NCI-H526 (cell line): Measurements from ENCODE around the gene AMDHD2.
A peak's percentile ranks its signal among the peaks of the same experiment; 100 is the strongest.
"Not testable (repeated sequence)": the region's sequence is repeated elsewhere in the genome, so short reads cannot be mapped to it uniquely, and the experiment has no call there.

Source experiments
- DNase-seq, 2 experiments: peaks; one replicate each; lab custom pipeline; 2025; lab: John Stamatoyannopoulos, UW

Gene AMDHD2, protein sequence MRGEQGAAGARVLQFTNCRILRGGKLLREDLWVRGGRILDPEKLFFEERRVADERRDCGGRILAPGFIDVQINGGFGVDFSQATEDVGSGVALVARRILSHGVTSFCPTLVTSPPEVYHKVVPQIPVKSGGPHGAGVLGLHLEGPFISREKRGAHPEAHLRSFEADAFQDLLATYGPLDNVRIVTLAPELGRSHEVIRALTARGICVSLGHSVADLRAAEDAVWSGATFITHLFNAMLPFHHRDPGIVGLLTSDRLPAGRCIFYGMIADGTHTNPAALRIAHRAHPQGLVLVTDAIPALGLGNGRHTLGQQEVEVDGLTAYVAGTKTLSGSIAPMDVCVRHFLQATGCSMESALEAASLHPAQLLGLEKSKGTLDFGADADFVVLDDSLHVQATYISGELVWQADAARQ

DNA sequence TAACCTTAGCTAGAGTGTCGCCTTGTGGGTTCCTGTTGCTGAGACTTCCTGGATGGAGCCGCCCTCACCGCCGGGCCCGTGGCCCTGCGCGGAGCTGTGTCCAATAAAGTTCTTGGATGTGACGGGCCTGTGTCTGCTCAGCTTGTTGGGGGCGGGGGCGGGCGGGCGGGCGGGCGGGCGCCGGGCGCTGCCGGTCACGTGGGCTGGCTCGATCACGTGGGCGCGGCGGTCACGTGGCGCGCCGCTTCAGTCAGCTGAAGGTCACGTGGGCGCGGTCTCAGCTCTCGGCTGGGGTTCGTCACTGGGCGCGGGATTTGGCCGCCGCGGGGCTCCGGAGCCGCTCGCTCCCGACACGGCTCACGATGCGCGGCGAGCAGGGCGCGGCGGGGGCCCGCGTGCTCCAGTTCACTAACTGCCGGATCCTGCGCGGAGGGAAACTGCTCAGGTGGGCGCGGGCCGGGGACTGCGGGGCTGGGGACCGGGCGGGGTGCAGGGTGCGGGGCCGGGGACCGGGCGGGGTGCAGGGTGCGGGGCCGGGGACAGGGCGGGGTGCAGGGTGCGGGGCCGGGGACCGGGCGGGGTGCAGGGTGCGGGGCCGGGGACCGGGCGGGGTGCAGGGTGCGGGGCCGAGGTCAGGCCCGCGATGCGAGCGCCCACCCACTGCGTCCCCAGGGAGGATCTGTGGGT, at the start of gene AMDHD2:
Gene AMDHD2 (plus strand): TSS at position 275 of the 687 bp plus-strand sequence. CDS start 88 bp downstream, at position 363.
- peak; percentile 65 to 84 for DNase-seq

DNA sequence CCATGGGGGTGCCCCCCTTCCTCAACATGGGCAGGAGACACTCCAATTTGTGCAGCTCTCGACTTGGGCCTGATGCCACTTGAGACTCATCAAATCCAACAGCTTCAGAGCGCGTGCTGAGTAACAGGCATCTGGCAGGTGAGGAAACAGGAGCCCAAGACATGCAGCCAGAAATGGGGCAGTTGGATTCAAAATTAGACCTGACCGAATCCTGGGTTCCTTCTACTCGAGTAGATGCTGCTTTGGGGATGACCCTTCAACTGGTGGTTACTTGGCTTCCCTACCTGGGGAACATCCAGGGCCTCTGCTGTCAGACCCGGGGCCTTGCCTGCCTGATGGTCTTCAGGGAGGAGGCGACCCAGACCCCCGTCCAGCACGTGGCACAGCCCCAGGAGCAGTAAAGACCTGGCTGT, 49.6 kb upstream of the AMDHD2 start:
- DNase-seq = no peak

DNA sequence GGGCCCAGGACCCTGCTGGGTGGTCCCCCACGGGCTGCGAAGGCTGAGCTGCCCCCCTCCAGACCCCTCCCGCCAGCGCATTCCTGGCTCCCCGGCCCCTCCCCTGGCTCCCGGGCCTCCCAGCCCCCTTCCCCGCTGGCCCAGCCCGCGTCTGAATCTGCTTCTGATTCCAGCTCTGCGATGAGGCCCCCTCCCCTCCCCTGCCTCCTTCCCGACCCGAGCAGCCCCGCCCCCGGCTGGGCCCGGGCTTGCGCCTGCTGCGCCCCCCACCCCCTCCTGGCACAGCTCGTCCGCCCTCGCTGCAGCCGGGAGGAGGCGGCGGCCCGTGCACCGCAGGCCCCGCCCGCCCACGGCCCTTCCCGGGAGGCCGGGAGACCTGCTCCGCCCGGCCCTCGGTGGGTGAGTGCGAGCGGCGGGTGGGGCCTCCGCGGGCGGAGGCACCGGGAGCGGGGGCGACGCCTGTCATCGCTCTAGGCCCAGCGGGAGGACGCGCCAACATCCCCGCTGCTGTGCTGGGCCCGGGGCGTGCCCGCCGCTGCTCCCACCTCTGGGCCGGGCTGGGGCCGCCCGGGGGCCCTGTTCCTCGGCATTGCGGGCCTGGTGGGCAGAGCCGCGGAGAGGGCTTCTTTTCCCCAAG, 49.0 kb upstream of the AMDHD2 start, which contains the start of gene NTN3:
Gene NTN3 (plus strand): TSS at position 282 of the 637 bp plus-strand sequence. CDS start 405 bp downstream, outside the sequence.
- DNase-seq = peak; percentile 49 to 91

DNA sequence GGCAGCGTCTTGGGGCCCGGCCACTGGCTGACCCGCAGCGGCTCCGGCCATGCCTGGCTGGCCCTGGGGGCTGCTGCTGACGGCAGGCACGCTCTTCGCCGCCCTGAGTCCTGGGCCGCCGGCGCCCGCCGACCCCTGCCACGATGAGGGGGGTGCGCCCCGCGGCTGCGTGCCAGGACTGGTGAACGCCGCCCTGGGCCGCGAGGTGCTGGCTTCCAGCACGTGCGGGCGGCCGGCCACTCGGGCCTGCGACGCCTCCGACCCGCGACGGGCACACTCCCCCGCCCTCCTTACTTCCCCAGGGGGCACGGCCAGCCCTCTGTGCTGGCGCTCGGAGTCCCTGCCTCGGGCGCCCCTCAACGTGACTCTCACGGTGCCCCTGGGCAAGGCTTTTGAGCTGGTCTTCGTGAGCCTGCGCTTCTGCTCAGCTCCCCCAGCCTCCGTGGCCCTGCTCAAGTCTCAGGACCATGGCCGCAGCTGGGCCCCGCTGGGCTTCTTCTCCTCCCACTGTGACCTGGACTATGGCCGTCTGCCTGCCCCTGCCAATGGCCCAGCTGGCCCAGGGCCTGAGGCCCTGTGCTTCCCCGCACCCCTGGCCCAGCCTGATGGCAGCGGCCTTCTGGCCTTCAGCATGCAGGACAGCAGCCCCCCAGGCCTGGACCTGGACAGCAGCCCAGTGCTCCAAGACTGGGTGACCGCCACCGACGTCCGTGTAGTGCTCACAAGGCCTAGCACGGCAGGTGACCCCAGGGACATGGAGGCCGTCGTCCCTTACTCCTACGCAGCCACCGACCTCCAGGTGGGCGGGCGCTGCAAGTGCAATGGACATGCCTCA, 48.3 kb upstream of the AMDHD2 start:
- DNase-seq = no peak

DNA sequence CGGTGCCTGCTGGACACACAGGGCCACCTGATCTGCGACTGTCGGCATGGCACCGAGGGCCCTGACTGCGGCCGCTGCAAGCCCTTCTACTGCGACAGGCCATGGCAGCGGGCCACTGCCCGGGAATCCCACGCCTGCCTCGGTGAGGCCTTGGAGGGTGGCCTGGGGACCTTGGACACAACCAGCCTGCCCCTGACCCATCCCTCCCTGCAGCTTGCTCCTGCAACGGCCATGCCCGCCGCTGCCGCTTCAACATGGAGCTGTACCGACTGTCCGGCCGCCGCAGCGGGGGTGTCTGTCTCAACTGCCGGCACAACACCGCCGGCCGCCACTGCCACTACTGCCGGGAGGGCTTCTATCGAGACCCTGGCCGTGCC, 47.7 kb upstream of the AMDHD2 start:
- no peak for DNase-seq

DNA sequence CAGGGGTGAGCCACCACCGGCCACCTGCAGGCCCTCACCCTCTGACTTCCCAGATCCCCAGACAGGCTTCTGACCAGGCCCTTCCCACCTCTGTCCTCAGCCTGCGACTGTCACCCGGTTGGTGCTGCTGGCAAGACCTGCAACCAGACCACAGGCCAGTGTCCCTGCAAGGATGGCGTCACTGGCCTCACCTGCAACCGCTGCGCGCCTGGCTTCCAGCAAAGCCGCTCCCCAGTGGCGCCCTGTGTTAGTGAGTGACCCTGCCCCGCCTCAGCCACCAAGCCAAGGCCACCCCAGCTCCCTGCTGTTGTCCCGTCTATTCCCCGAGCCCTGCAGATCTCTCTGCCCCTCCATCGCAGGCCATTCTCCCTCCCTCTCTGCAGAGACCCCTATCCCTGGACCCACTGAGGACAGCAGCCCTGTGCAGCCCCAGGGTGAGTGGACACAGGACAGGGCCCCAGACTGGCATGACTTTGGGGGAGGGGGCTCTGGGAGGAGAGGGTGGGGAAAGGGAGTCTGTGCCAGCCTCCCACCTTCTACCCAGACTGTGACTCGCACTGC, 47.2 kb upstream of the AMDHD2 start:
- DNase-seq = no peak

DNA sequence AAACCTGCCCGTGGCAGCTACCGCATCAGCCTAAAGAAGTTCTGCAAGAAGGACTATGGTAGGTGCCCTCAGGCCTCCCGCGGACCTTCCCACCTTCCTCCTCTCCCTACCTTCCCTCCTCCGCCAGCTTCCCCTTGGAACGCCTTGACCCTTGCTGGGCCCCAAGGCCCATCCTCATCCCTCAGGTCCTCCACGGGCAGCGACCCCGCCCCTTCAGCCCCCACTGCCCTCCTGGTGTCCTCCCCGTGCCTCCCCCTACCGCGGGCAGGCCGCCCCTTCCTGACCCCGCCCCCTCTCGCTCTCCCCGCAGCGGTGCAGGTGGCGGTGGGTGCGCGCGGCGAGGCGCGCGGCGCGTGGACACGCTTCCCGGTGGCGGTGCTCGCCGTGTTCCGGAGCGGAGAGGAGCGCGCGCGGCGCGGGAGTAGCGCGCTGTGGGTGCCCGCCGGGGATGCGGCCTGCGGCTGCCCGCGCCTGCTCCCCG, 46.7 kb upstream of the AMDHD2 start:
- peak in 1 of 2 experiments; percentile 78 for DNase-seq

DNA sequence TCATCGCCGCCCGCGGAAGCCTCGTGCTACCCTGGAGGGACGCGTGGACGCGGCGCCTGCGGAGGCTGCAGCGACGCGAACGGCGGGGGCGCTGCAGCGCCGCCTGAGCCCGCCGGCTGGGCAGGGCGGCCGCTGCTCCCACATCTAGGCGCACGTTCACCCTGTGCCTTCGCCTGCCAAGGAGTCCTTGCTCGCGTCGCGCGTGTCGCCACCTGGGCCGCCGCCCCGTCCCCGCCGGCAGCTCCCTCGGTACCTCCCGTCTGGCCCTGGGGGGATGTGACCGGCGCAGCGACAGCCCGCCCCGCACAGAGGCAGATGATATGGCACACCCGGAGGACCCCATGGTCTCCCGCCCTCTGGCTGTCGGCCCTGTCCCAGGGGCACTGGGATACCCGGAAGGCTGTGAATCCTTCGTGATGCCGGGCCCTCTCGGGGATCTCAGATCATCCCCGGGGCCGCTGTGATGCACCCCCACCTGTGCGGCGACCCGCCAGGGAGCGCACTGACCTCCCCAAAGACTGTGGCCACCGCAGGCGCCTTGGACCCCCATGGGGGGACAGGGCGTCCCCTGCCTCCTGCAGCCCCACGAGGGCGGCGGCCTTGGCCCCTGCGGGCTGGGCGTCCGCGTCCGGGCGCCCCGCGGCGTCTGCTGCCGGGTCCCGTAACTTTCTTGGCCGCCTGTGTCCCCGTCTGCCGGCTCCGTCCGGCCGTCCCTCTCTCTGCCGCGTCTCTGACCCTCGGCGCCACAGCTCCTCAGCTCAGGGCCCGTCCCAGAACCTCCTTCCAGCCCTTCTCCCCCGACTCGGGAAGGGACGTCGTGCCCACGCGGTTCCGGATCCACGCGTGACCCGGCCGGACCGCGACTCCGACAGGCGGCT, 45.9 kb upstream of the AMDHD2 start:
- peak in 1 of 2 experiments; percentile 63 for DNase-seq

DNA sequence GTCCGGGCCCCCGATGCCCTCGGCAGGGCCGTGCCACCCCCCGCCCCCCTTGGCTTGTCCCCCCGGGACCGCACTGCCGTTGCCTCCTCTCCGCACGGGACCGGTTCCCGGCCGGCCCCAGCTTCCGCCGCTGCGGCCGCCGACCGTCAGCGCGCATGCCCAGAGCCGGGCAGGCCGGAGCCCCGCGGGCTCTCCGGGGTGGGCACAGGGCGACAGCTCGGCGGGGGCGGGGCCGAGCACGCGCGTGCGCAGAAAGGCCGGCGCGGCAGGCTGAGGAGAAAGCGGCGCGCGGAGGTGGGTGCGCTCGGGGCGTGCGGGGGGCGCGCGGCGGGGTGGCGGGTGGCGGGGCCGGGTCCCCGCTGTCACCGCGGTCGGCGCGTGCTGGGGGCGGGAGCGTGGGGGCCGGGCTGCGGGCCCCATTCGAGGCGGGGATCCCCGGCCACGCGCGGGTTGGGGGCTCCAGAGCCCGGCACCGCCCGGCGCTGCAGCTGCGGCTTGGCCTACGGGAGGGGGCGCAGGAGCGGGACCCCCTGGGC, 45.2 kb upstream of the AMDHD2 start, which contains the start of gene TBC1D24:
Gene TBC1D24 (plus strand): TSS at position 251 of the 536 bp plus-strand sequence. CDS start 21,022 bp downstream, outside the sequence.
- DNase-seq = peak in 1 of 2 experiments; percentile 82

DNA sequence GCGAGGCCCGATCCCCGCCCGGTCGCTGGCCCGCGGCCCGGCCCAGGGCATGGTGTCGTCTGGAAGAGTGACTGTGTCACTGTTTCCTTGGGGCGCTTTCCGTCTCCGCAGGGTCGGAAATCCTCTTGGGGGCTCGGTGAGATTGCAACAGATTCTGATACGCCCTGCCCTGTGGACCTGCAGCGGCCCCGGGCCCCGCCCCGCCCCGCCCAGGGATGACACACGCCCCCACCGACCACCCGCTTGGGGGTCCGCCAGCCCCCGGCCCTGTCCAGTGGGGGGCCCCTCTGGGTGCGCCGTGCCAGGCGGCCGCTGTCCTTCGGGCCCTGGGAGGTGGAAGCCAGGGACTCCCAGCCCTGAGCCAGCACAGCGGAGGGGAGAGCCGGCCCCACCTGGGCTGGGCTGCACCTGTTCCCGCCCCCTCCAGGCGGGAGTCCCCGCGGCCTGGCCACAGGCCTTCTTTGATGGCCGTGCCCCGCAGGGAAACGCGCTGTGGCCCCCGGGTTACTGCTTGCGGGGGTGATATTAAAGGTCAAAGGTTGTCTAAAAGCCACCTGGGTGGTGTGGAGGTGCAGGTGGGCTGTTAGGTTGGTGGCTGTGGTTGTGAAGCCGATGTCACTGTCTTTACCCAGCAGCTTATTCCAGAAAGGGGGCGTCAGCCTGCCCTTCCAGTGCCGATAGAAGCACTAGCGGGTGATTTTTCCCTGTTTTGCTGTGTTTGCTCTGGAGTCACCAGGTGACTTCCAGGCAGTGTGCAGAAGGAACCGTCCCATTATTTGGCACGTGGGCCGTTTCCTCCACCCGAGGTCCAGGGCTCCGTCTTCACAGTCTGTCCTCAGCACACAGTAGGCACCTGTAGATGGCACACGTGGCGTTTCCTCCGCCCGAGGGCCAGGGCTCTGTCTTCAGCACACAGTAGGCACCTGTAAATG, 44.5 kb upstream of the AMDHD2 start:
- peak in 1 of 2 experiments; percentile 45 for DNase-seq

DNA sequence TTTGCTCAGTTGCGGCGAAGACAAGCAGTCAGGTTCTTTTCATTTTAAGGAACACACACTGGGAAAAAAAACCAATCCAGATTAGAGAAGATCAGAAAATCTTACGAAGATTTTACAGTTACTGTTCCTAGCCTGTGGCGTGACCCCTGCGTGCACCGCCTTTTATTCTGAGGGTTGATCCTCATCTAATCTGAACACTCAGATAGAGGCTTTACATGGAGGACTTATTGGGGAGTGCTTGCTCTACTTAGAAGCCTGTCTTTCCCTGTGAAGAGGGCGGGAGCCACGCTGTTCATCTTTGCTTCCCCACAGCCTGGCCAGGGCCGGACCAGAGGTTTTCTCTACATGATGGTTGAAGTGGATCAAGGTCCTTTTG, 43.8 kb upstream of the AMDHD2 start:
- no peak for DNase-seq

DNA sequence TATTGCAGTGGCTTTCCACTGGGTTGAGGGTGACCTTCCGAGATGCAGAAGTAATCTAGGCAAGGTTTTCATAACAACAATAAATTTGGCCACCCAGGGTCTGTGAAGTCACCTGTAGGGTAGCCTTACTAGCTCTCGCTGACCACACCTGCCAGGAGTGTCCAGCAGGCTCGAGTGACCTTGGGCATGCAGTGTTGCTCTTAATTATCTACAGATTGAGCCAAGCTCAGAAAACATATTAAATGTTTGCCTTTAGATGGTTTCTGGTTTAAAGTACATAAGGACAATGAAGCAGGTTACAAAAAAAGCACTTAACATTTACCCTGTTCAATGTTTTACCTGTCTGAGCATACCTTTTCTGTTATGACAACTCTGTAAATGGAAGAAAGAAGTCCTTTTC, 43.4 kb upstream of the AMDHD2 start:
- no peak for DNase-seq

DNA sequence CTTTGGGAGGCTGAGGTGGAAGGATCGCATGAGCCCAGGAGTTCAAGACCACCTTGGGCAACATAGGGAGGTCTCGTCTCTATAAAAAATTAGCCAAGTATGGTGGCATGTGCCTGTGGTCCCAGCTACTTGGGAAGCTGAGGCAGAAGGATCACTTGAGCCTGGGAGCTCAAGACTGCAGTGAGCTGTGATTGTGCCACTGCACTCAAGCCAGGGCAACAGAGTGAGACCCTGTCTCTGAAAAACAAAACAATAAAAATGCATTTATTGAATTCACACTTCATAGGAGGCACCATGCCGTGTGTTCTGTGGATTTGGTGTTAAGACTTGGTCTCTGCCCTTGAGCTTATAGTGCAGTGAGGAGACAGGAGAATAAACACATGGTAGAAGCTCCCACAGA, 42.8 kb upstream of the AMDHD2 start:
- DNase-seq = no peak

DNA sequence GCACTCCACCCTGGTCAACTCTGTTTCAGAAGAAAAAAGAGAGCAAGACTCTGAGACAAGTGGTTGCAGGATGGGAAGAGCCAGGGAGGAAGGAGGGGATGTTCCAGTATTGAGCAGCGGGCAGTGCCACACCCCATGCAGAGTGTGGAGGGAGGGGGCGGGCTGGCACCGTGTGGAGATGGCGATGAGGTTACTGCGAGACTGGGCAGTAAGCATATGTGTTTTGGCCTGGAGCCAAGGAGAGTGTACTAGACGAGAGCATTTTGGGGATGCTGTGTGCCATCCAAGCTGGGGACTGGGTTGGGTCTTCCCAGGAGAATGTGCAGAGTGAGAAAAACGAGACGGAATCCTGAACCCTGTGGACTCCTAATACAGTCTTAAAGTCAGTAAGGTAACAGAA, 41.9 kb upstream of the AMDHD2 start:
- DNase-seq = no peak

DNA sequence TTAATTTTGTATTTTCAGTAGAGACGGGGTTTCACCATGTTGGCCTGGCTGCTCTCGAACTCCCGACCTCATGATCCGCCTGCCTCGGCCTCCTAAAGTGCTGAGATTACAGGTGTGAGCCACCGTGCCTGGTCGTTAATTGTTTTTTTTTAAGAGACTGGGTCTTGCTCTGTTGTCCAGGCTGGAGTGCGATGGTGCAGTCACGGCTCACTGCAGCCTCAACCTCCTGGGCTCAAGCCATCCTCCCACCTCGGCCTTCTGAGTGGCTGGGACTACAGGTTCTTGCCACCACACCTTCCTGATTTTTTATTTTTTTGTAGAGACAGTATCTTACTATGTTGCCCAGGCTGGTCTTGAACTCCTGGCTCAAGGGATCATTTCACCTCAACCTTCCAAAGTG, 40.2 kb upstream of the AMDHD2 start:
- not testable (repeated sequence) for DNase-seq

DNA sequence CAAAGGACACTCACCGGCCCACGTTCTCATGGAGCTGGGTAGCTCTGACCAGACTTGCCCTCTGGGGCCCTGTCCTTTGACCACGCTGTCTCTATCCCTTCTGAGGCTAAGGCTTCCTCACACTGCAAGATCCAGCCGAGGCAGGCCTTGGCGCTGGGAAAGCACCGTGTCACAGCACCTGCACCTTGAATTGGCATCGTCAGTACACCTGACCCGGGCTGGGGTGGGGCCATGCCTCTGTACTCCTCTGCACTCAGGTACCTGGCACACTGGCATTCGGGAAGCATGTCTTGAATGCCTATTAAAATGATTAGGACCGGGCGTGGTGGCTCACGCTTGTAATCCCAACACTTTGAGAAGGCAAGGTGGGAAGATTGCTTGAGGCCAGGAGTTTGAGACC, 39.2 kb upstream of the AMDHD2 start:
- no peak for DNase-seq

DNA sequence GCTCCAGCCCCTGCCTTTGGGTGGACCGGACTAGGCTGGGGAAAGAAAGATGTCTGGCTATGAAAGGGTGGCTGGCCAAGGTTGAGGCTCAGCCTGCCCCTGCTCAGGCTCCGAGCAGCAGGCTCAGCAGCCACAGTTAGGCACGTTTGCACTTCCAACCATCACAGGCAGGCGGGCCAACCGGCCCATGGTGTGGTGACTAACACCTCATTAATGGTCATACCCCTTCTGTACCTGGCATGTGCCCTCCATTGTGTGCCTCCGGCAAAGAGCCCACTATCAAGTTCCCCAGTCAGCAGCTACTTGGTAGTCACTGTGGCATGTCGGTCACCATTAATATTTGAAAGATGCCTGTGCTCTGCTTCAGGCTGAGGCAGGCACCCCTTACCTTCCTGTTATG, 38.5 kb upstream of the AMDHD2 start:
- no peak for DNase-seq

DNA sequence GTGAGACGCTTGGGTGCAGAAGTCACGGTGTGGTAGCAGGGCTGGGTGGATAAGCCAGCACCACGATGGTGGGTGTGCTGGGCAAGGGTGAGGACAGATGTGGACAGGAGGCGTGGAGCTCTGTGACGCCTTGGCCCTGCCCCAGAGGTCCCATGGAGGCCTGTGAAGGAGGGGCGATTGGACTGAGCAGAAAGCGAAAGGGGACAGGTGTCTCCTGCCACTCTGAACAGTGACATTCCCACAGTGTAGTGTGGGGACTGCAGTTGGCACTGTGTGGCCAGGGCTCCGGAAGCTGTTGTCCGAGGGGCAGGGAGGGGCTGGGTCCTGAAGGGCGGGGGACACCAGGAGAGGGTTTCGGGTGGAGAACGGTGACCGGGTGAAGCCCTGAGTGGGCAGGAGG, 37.9 kb upstream of the AMDHD2 start:
- DNase-seq = no peak
